T-helper 2 cell treated with Interferon-gamma antibody and Interleukin-4, amounts not matched to agents 100 ng/mL and 5 ng/mL, for 36 hours (primary cell): ENCODE results near the gene SPHK1. TPM values are rescaled to one million over a fixed set of nuclear protein-coding genes. Genes with fewer than 3 reads are reported as not detected.
"Not testable (repeated sequence)": the region's sequence is repeated elsewhere in the genome, so short reads cannot be mapped to it uniquely, and the experiment has no call there.

ENCODE experiments used
- intact Hi-C: fragments of 100-400 bp; cut with micrococcal nuclease; formaldehyde crosslinking; loops from one replicate; pipeline ENCODE4 v1.15.1; 2023
- total RNA-seq: library from RNA; stranded (reverse); gene quantifications from 2 replicates; pipeline ENCODE4 v1.2.3, GENCODE V29; 2022

The SPHK1 gene
- total RNA-seq = 1.3 and 1.9 TPM in 2 replicates

GRCh38 chr17:76384222-76384986 lies at the start of gene SPHK1:
Gene SPHK1, plus strand, starts transcription at chr17:76384609. Its CDS starts 1,036 bp downstream, at chr17:76385645.
- intact Hi-C loops = no loop called here

GRCh38 chr17:76335716-76336381 lies 48.6 kb upstream of the SPHK1 start:
- intact Hi-C loops = no loop called here

GRCh38 chr17:76336756-76337412 lies 47.5 kb upstream of the SPHK1 start:
- intact Hi-C loops = no loop called here

GRCh38 chr17:76337413-76337777 lies 47.0 kb upstream of the SPHK1 start:
- intact Hi-C loops = no loop called here

DNA sequence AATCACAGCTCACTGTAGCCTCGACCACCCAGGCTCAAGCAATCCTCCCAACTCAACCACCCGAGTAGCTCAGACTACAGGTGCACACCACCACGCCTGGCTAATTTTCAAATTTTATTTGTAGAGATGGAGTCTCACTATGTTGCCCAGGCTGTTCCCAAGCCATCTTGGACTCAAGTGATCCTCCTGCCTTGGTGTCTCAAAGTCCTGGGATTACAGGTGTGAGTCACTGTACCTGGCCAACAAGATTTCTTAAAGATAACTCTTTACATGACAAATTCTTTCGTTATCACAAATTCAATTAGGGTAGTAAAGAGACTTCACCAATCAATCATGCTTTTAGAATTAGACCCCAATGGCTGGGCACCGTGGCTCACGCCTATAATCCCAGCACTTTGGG lies 43.1 kb upstream of the SPHK1 start:
- intact Hi-C loops = no loop called here

GRCh38 chr17:76343106-76343505 lies 41.3 kb upstream of the SPHK1 start:
- intact Hi-C loops = no loop called here

GRCh38 chr17:76345377-76345974 lies 38.9 kb upstream of the SPHK1 start:
- intact Hi-C loops = no loop called here

DNA sequence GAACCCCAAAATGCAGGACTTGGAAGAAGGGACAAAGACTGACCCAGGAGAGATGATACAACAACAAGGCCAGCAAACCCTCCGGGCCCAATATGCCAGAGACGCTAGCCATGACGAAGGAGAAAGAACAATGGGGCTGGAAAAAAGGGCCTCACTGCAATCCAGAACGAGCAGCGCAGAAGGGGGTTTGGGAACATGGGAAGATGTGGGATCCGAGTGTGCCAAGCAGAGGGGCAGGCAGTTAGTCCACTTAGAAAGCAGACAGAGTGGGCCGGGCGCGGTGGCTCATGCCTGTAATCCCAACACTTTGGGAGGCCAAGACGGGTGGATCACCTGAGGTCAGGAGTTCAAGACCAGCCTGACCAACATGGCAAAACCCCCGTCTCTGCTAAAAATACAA lies 37.5 kb upstream of the SPHK1 start:
- intact Hi-C loops = not testable (repeated sequence)

DNA sequence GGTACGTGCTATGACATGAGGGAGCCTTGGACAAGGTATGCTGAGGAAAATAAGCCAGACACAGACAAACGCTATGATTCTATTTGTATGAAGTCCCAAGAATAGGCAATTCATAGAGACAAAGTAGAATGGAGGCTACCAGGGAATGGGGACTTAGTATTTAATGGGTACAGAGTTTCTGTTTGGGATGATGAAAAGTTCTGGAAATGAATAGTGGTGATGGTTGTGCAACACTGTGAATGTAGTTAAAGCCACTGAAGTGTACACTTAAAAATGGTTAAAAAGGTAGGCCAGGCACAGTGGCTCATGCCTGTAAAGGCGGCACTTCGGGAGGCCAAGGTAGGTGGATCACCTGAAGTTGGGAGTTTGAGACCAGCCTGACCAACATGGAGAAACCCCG lies 33.9 kb upstream of the SPHK1 start:
- intact Hi-C loops = no loop called here

DNA sequence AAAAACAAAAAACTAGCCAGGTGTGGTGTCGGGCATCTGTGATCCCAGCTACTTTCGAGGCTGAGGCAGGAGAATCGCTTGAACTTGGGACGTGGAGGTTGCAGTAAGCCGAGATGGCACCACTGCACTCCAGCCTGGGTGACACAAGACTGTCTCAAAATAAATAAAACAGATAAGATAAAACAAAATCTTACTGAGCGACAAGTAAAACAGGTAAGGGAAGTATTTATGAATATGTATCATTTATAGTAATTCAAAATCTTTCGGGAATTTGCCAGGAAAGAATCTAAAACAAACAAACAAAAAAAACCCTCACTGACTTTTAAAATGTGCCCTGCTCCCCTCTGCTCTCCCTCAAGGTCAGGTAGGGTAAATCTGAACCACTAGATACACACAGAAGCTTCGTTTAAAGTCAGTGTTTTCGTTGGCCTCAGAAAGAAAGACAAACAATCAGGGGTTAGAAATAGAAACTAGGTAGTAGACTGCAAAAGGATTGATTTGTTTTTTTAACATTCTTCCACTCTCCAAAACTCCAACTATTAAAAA lies 32.8 kb upstream of the SPHK1 start:
- intact Hi-C loops = no loop called here

DNA sequence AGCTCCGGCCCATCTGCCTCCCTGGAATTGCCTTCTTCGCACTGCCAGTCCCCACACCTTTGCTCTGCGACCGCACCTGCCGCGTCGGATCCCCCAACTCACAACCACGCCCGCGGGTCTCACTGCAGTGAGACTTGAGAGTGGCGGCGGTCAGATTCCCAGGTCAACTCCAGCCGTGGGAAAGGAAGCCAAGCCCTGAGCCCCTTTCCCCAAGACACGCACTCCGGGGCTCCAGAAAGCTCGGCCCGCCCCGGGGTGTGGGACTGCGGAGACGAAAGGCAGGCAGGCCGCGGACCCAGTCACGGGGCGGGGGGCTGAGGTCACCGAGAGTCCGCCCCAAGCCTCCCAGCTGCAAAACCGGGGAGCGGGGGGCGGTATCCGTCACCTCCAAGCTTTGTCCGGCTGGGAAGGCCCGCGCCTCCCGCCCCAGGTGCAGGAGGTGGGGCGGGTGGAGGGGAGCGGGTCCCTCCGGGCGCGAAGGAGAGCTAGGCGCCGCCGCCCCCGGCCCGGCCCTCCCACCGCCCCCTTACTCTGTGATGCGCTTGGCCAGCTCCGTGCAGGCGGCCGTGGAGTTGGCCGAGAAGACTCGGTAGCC lies 31.3 kb upstream of the SPHK1 start:
- intact Hi-C loops = no loop called here

DNA sequence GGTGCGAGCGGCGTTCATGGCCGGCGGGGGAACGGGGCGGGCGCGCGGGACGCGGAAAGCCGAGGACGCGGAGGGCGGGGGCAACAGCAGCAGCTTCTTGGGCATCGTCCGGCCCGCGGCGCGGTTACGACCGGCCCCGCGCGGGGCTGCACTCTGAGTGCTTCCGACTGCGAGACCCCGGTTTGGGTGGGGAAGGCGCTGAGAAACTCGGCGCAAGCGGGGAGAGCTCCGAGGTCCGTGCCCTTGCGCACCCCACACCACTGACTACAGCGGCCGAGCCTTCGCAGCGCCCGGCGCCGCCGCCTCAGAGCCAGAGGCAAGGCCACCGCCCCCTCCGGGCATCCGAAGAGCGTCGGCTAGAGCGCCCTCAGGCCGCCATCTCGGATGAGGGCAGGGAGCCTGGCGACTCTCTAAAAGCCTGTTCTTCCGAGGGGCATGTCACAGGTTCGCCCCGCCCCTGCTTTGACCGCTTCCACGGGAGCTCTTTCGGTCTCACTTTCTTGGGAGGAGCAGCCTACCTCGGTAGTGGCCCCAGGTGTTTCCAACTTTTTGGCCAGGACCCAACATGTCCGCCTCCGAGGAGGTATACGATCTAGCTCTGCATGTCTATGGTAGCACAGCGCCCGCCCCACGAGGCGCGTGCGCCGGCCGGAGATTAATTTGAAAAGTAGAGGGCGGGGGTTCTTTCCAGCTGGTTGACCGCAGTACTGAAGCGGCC lies 30.7 kb upstream of the SPHK1 start, which contains the start of gene PRPSAP1:
Gene PRPSAP1, minus strand, starts transcription at position 318 of the 718 bp plus-strand sequence. Its CDS starts 213 bp downstream, at position 105.
- intact Hi-C loops = loop anchor here (1.0 kb wide), 1 partner anchor 32 kb away; no protein-coding TSS in a partner anchor

DNA sequence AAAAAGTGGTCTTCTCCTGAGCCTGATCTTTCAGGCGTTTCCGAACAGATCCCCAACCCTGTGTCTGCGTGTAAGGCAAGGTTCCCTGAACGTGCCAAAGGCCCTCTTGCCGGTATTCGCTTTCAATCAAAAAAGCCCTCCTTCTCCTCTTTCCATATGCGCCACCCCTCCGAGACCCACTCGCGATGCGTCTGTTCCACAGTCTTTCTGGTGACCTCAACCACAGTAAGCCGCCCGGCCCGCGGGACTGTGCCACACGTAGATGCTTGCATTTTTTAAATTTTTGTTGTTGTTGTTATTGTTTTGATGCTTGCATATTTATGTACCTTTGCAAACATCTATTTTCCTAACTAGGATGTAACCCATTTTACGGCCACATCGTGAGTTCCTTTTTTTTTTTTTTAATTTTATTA lies 30.1 kb upstream of the SPHK1 start:
- intact Hi-C loops = loop anchor here (1.0 kb wide), 1 partner anchor 31 kb away; no protein-coding TSS in a partner anchor

DNA sequence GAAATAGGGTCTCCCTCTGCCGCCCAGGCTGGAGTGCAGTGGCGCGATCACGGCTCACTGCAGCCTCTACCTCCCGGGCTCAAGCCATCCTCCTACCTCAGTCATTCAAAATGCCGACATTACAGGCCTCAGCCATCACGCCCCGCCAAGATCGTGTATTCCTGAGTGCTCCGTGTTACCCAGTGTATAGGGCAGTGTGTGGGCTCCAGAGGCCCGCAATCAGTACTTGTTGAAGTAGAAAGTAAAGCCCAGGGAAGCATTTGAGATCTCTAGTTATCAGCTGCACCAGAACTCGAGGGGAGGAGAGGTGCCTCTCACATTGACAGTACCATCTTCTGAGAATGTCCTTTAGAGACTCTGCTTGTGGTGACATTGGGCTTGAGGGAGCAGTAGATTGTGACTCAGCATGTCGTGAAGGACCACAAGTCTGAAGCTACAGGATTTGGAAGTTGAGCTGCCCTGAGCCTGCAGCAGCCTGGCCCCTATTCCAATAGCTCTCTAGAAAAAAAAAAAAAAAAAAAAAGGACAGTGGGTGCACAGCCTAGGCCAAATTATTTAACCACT lies 29.6 kb upstream of the SPHK1 start:
- intact Hi-C loops = loop anchor here (1.0 kb wide), 1 partner anchor 30 kb away; no protein-coding TSS in a partner anchor

GRCh38 chr17:76356803-76357456 lies 27.5 kb upstream of the SPHK1 start:
- intact Hi-C loops = no loop called here

- intact Hi-C loops = no loop called here
Observed at GRCh38 chr17:76357597-76358158, 26.7 kb upstream of the SPHK1 start.

DNA sequence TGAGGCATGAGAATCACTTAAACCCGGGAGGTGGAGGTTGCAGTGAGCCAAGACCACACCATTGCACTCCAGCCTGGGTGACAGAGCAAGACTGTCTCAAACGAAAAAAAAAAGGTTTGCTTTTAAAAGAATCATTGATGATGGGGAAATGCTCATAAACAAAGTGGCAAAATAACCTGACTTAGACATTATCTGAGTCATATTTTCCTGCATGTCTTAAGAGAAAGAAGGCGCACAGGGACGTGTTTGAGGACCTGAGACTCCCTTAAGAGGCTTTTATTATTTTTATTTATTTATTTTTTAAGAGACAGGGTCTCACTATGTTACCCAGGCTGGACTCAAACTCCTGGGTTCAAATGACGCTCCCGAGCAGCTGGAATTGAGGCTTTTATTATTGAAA lies 25.0 kb upstream of the SPHK1 start:
- intact Hi-C loops = no loop called here

- intact Hi-C loops = not testable (repeated sequence)
Observed at GRCh38 chr17:76359776-76360175, 24.6 kb upstream of the SPHK1 start.

- intact Hi-C loops = no loop called here
Observed at GRCh38 chr17:76360461-76360860, 23.9 kb upstream of the SPHK1 start.
